ENCODE results near the gene POU2F1.

DNA sequence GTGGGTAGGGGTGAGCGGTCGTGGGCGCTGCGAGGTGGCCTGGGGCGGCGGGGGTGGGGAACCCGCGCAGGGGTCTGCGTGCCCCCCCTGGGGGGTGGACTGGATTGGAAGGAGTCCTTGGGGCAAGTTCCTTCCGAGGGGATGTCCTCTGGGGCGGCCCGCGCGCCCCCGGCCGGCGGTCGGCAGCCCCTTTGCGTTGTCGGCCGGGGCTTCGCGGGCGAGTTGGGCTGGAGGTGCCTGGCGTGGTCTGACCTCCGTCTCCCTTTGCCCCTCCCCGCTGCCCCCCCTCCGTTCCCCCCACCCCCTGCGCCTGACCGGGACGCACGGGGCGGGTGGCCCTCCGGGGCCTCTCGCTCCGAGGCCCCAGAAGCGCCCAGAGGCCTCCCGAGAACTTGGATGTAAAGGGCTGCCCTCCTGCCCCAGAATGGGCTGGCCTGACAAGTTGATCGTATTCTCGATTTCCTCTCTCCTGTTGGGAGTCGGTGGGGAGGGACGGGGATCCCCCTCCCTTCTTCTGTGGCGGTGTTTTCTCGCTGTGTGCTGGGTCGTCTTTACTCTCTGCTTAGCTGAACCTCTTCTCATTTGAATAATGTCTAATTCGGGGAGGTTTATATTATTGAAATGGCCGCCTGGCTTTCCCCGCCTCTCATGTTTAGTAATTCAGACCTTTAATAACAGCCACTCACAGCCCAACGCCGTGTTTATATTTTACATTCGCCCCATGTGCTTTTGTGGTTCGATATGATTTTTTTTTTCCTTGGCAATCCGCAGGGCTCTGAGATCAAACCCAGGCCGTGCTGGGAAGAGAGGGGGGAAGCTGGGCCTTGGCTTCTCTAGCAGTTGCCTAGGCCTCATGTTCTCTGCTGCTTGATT, 1.3 kb downstream of the POU2F1 start:
- TF ChIP-seq, protein P1, sequence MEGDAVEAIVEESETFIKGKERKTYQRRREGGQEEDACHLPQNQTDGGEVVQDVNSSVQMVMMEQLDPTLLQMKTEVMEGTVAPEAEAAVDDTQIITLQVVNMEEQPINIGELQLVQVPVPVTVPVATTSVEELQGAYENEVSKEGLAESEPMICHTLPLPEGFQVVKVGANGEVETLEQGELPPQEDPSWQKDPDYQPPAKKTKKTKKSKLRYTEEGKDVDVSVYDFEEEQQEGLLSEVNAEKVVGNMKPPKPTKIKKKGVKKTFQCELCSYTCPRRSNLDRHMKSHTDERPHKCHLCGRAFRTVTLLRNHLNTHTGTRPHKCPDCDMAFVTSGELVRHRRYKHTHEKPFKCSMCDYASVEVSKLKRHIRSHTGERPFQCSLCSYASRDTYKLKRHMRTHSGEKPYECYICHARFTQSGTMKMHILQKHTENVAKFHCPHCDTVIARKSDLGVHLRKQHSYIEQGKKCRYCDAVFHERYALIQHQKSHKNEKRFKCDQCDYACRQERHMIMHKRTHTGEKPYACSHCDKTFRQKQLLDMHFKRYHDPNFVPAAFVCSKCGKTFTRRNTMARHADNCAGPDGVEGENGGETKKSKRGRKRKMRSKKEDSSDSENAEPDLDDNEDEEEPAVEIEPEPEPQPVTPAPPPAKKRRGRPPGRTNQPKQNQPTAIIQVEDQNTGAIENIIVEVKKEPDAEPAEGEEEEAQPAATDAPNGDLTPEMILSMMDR (IDR thresholded peaks at IDR 0.05) = no peak
- peak in 2 of 4 donors; percentile 40 to 85 for TF ChIP-seq POLR2A (IDR thresholded peaks at IDR 0.05)
- TF ChIP-seq POLR2AphosphoS5 (IDR thresholded peaks at IDR 0.05) = peak; percentile 2 to 90 (median 83)
- TF ChIP-seq EP300 (IDR thresholded peaks at IDR 0.05) = no peak

Measured in stomach (tissue), 4 donors.